ENCODE results near the gene GPX2. TPM values are rescaled to one million over a fixed set of nuclear protein-coding genes. Genes with fewer than 3 reads are reported as not detected.

GPX2 gene
- total and polyA plus RNA-seq, 2 experiments from 2014 or later = 0.78 to 2.2 TPM

- DNase-seq (ENCODE audit: low spot score) (no peak), ATAC-seq (no peak)
- H2AFZ ChIP-seq = no peak overlapping the region
- peaks cover 23% of the 10 kb centered on the region for H3K4me1 Mint-ChIP-seq
- H3K4me1 ChIP-seq (ENCODE audit: insufficient read depth) = peaks cover 21% of the 10 kb centered on the region
- no peaks in the 10 kb centered on the region for H3K27me3 ChIP-seq (ENCODE audit: insufficient read depth)
- H3K36me3 Mint-ChIP-seq (ENCODE audit: low read depth) = no peaks in the 10 kb centered on the region
- no peaks in the 10 kb centered on the region for H3F3A ChIP-seq (replicated peaks; ENCODE audit: low read depth)
- peaks cover 1% of the 10 kb centered on the region for H3K27me3 Mint-ChIP-seq (ENCODE audit: insufficient read depth, low read depth, poor library complexity)
- H3K9me2 ChIP-seq (ENCODE audit: insufficient read depth) = no peaks in the 10 kb centered on the region
- H3K4me3 ChIP-seq = no peak overlapping the region
- no peak overlapping the region for H3K4me3 Mint-ChIP-seq
- no peak overlapping the region for H3K27ac Mint-ChIP-seq
- no peak overlapping the region for H3K4me2 ChIP-seq
- no peak overlapping the region for H3K27ac ChIP-seq (ENCODE audit: low read depth)
- no peaks in the 10 kb centered on the region for H3K36me3 ChIP-seq (ENCODE audit: insufficient read depth)
- no peak for TF ChIP-seq CTCF (conservative IDR thresholded peaks at IDR 0.05; ENCODE audit: low read depth in 2 of 2)
- TF ChIP-seq ZNF331 (CRISPR knock-in tag; IDR thresholded peaks at IDR 0.05; ENCODE audit: low read depth) = no peak
- no peak for TF ChIP-seq NANOG (IDR thresholded peaks at IDR 0.05; ENCODE audit: borderline replicate concordance)
- TF ChIP-seq, protein P1, sequence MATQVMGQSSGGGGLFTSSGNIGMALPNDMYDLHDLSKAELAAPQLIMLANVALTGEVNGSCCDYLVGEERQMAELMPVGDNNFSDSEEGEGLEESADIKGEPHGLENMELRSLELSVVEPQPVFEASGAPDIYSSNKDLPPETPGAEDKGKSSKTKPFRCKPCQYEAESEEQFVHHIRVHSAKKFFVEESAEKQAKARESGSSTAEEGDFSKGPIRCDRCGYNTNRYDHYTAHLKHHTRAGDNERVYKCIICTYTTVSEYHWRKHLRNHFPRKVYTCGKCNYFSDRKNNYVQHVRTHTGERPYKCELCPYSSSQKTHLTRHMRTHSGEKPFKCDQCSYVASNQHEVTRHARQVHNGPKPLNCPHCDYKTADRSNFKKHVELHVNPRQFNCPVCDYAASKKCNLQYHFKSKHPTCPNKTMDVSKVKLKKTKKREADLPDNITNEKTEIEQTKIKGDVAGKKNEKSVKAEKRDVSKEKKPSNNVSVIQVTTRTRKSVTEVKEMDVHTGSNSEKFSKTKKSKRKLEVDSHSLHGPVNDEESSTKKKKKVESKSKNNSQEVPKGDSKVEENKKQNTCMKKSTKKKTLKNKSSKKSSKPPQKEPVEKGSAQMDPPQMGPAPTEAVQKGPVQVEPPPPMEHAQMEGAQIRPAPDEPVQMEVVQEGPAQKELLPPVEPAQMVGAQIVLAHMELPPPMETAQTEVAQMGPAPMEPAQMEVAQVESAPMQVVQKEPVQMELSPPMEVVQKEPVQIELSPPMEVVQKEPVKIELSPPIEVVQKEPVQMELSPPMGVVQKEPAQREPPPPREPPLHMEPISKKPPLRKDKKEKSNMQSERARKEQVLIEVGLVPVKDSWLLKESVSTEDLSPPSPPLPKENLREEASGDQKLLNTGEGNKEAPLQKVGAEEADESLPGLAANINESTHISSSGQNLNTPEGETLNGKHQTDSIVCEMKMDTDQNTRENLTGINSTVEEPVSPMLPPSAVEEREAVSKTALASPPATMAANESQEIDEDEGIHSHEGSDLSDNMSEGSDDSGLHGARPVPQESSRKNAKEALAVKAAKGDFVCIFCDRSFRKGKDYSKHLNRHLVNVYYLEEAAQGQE (IDR thresholded peaks at IDR 0.05; ENCODE audit: unreplicated experiment) = no peak
- TF ChIP-seq ZNF114 (CRISPR knock-in tag; IDR thresholded peaks at IDR 0.05) = no peak
- TF ChIP-seq JUNB (IDR thresholded peaks at IDR 0.05; ENCODE audit: unreplicated experiment) = no peak
- no peak for TF ChIP-seq CREB1 (CRISPR knock-in tag; IDR thresholded peaks at IDR 0.05; ENCODE audit: low read depth)
- no peak for TF ChIP-seq POLR2AphosphoS5 (IDR thresholded peaks at IDR 0.05; ENCODE audit: low read depth)
- TF ChIP-seq, protein P2, sequence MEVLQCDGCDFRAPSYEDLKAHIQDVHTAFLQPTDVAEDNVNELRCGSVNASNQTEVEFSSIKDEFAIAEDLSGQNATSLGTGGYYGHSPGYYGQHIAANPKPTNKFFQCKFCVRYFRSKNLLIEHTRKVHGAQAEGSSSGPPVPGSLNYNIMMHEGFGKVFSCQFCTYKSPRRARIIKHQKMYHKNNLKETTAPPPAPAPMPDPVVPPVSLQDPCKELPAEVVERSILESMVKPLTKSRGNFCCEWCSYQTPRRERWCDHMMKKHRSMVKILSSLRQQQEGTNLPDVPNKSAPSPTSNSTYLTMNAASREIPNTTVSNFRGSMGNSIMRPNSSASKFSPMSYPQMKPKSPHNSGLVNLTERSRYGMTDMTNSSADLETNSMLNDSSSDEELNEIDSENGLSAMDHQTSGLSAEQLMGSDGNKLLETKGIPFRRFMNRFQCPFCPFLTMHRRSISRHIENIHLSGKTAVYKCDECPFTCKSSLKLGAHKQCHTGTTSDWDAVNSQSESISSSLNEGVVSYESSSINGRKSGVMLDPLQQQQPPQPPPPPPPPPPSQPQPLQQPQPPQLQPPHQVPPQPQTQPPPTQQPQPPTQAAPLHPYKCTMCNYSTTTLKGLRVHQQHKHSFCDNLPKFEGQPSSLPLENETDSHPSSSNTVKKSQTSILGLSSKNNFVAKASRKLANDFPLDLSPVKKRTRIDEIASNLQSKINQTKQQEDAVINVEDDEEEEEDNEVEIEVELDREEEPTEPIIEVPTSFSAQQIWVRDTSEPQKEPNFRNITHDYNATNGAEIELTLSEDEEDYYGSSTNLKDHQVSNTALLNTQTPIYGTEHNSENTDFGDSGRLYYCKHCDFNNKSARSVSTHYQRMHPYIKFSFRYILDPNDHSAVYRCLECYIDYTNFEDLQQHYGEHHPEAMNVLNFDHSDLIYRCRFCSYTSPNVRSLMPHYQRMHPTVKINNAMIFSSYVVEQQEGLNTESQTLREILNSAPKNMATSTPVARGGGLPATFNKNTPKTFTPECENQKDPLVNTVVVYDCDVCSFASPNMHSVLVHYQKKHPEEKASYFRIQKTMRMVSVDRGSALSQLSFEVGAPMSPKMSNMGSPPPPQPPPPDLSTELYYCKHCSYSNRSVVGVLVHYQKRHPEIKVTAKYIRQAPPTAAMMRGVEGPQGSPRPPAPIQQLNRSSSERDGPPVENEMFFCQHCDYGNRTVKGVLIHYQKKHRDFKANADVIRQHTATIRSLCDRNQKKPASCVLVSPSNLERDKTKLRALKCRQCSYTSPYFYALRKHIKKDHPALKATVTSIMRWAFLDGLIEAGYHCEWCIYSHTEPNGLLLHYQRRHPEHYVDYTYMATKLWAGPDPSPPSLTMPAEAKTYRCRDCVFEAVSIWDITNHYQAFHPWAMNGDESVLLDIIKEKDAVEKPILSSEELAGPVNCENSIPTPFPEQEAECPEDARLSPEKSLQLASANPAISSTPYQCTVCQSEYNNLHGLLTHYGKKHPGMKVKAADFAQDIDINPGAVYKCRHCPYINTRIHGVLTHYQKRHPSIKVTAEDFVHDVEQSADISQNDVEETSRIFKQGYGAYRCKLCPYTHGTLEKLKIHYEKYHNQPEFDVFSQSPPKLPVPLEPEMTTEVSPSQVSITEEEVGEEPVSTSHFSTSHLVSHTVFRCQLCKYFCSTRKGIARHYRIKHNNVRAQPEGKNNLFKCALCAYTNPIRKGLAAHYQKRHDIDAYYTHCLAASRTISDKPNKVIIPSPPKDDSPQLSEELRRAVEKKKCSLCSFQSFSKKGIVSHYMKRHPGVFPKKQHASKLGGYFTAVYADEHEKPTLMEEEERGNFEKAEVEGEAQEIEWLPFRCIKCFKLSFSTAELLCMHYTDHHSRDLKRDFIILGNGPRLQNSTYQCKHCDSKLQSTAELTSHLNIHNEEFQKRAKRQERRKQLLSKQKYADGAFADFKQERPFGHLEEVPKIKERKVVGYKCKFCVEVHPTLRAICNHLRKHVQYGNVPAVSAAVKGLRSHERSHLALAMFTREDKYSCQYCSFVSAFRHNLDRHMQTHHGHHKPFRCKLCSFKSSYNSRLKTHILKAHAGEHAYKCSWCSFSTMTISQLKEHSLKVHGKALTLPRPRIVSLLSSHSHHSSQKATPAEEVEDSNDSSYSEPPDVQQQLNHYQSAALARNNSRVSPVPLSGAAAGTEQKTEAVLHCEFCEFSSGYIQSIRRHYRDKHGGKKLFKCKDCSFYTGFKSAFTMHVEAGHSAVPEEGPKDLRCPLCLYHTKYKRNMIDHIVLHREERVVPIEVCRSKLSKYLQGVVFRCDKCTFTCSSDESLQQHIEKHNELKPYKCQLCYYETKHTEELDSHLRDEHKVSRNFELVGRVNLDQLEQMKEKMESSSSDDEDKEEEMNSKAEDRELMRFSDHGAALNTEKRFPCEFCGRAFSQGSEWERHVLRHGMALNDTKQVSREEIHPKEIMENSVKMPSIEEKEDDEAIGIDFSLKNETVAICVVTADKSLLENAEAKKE (CRISPR knock-in tag; IDR thresholded peaks at IDR 0.05) = no peak
- TF ChIP-seq EZH2 (IDR thresholded peaks at IDR 0.05; ENCODE audit: low read depth, unreplicated experiment) = no peak
- TF ChIP-seq STAT1 (IDR thresholded peaks at IDR 0.05; ENCODE audit: unreplicated experiment) = no peak
- H4K20me1 ChIP-seq (replicated peaks; ENCODE audit: insufficient read depth) = peaks cover 4% of the 10 kb centered on the region; the same call in 1 of the 2 replicates
- H3K79me2 ChIP-seq (replicated peaks; ENCODE audit: insufficient read depth) = no peaks in the 10 kb centered on the region
- no peaks in the 10 kb centered on the region for H3K9me3 Mint-ChIP-seq
These were observed 2.1 kb downstream of the GPX2 start for GRCh38 chr14:64940336-64940910.

Measured in GM23338 (cell line).